NCI-H82 (cell line): ENCODE measurements around the gene INTS11.
"Not testable (repeated sequence)": the region's sequence is repeated elsewhere in the genome, so short reads cannot be mapped to it uniquely, and the experiment has no call there.

Experiments
- DNase-seq: peaks from one replicate; lab custom pipeline; 2025; lab: John Stamatoyannopoulos, UW

The INTS11 gene

GRCh38 chr1:1329304-1330210 is 5.1 kb upstream of the INTS11 start:
- no peak for DNase-seq

- no peak for DNase-seq
These were observed 3.8 kb upstream of the INTS11 start for GRCh38 chr1:1328254-1328653.

GRCh38 chr1:1327291-1327690 is 2.8 kb upstream of the INTS11 start:
- DNase-seq: no peak

GRCh38 chr1:1326075-1326605 is 1.7 kb upstream of the INTS11 start:
- DNase-seq: no peak

GRCh38 chr1:1325288-1326074 is 1.0 kb upstream of the INTS11 start:
- no peak for DNase-seq

- no peak for DNase-seq
These were observed 356 bp downstream of the INTS11 start for GRCh38 chr1:1324084-1324523.

- DNase-seq: no peak
These were observed 1.5 kb downstream of the INTS11 start for GRCh38 chr1:1322952-1323351.

GRCh38 chr1:1322418-1322817 is 2.0 kb downstream of the INTS11 start:
- DNase-seq: no peak

- DNase-seq: no peak
These were observed 3.0 kb downstream of the INTS11 start for GRCh38 chr1:1321477-1321876.

- DNase-seq: no peak
These were observed 3.6 kb downstream of the INTS11 start for GRCh38 chr1:1320666-1321448.

- no peak for DNase-seq
These were observed 4.9 kb downstream of the INTS11 start for GRCh38 chr1:1319646-1319941.

- DNase-seq: no peak
These were observed 5.4 kb downstream of the INTS11 start for GRCh38 chr1:1318777-1319645.

GRCh38 chr1:1318131-1318652 is 6.3 kb downstream of the INTS11 start:
- no peak for DNase-seq

GRCh38 chr1:1317420-1317819 is 7.0 kb downstream of the INTS11 start:
- no peak for DNase-seq

GRCh38 chr1:1316199-1316598 is 8.3 kb downstream of the INTS11 start:
- DNase-seq: not testable (repeated sequence)

GRCh38 chr1:1315435-1315954 is 9.0 kb downstream of the INTS11 start:
- DNase-seq: peak; percentile 55

- no peak for DNase-seq
These were observed 9.7 kb downstream of the INTS11 start for GRCh38 chr1:1314678-1315335.

- DNase-seq: no peak
These were observed 10.2 kb downstream of the INTS11 start for GRCh38 chr1:1314237-1314586.

GRCh38 chr1:1313500-1314236 is 10.8 kb downstream of the INTS11 start:
- no peak for DNase-seq
